Esophagus squamous epithelium (tissue), 5 donors: ENCODE measurements around the gene CPLX1. TPM values are rescaled to one million over a fixed set of nuclear protein-coding genes. Genes with fewer than 3 reads are reported as not detected.

Experiments used
- DNase-seq: peaks from one replicate; lab custom pipeline; 2025; lab: John Stamatoyannopoulos, UW
- H3K27ac ChIP-seq, 4 donors: fragments of 200-600 bp; sonication (generic); one replicate each; pipeline ENCODE4 v1.5.1; 2016 to 2019; ENCODE audit warnings: mild to moderate bottlenecking in 1 of 4
- H3K27me3 ChIP-seq, 4 donors: fragments of 200-600 bp; sonication (generic); 1 replicate in 3 of 4; 2 replicates in 1 of 4; pipeline versions ENCODE4 v1.5.1 to v1.6.0; 2017 to 2021; ENCODE audit warnings: antibody characterized with exemption in 1 of 4
- H3K36me3 ChIP-seq, 3 donors: fragments of 200-600 bp; sonication (generic); one replicate each; pipeline ENCODE4 v1.5.1; 2016 to 2019
- H3K4me1 ChIP-seq, 3 donors: fragments of 200-600 bp; sonication (generic); one replicate each; pipeline ENCODE4 v1.5.1; 2017 to 2019
- H3K4me3 ChIP-seq, 4 donors: fragments of 200-600 bp; sonication (generic); 1 replicate in 3 of 4; 2 replicates in 1 of 4; pipeline ENCODE4 v1.5.1; 2016 to 2019; ENCODE audit warnings: mild to moderate bottlenecking in 2 of 4, moderate library complexity in 1 of 4
- H3K9me3 ChIP-seq, 3 donors: fragments of 200-600 bp; sonication (generic); one replicate each; pipeline ENCODE4 v1.5.1; 2016 to 2019
- POLR2A ChIP-seq, 4 donors: fragments of 450-650 bp; IDR thresholded peaks; one replicate each; pipeline ENCODE4 v1.6.1; 2017; ENCODE audit warnings: antibody characterized with exemption in 4 of 4, mild to moderate bottlenecking in 4 of 4, moderate library complexity in 3 of 4
- WGBS, 2 donors: methylation state at CpG; one replicate each; pipeline ENCODE4 v1.1.5; 2018; 5-methylcytosine and 5-hydroxymethylcytosine counted together
- intact Hi-C: fragments of 100-400 bp; cut with DNase I; formaldehyde crosslinking; loops from one replicate; pipeline ENCODE4 v1.15.0; 2022
- total RNA-seq, 4 donors: library from RNA; depleted of rRNA; stranded (reverse); fragments of >200 nt; gene quantifications; one replicate each; pipeline ENCODE4 v1.1.0, GENCODE V29; 2016
- TF ChIP-seq, protein P1 (sequence below), 6 experiments: fragments of 450-650 bp in 4 of 6; fragments of 200-600 bp in 2 of 6; sonication (generic) in 2 of 6; IDR thresholded peaks; one replicate each; pipeline ENCODE4 v1.5.1; 2016 to 2019; ENCODE audit warnings: antibody characterized with exemption in 6 of 6, mild to moderate bottlenecking in 4 of 6, moderate library complexity in 4 of 6
- donor health status: DM: yes; HTN: yes; CAD: no.

Gene CPLX1
- total RNA-seq, 4 donors from 2014 or later: 0.44 to 0.57 TPM; not detected in 2

DNA sequence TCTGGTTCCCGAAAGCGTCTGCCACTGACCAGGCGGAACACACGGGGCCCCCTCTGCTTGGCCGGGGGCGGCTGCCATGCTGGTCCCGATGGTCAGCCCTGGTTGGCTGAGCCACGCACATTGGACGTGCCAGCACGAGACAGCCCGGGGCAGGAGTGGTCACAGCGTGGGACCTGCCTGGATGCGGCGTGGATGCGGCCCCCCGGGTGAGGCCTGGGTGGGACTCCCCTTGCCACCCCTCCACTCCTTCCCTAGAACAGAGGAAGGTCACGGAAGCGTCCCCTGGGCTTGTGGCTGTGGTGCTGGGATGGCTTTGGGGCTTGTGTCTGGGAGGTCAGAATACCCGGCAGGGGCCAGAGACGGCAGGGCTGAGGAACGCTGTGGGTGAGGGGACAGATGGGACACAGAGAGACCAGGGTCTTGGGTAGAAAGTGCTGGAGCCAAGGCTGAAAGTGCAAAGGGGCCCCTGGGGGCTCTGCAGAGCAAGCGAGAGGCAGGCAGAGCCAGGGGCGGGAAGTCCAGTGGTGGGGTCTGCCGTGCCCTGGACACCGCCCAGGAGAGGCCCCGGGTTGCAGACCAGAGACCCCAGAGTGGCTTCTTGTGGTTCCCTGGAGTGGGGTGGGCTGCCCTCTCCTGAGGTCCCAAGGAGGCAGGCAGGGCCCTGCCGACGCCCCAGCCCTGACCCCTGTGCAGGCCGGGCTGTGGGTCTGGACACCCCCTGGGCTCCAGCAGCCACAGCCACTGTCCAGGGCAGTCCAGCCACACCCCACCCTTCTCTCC, 8.6 kb upstream of the CPLX1 start:
- Histone ChIP-seq H3K9me3 (peaks cover 0 to 33% (median 20%) of the 10 kb centered on the region in 3 donors), H3K27me3 (peaks cover 0 to 31% (median 0%) of the 10 kb centered on the region in 4 donors), H3K36me3 (no peaks in the 10 kb centered on the region), H3K4me1 (no peaks in the 10 kb centered on the region), H3K27ac (no peak overlapping the region), H3K4me3 (no peak overlapping the region)
- intact Hi-C loops: no loop called here
- WGBS, 2 donors: 40 to 74% methylated on average over 1 to 18 of the region's 29 CpGs
- DNase-seq: no peak
- no peak for TF ChIP-seq POLR2A (IDR thresholded peaks at IDR 0.05)
- TF ChIP-seq, protein P1, sequence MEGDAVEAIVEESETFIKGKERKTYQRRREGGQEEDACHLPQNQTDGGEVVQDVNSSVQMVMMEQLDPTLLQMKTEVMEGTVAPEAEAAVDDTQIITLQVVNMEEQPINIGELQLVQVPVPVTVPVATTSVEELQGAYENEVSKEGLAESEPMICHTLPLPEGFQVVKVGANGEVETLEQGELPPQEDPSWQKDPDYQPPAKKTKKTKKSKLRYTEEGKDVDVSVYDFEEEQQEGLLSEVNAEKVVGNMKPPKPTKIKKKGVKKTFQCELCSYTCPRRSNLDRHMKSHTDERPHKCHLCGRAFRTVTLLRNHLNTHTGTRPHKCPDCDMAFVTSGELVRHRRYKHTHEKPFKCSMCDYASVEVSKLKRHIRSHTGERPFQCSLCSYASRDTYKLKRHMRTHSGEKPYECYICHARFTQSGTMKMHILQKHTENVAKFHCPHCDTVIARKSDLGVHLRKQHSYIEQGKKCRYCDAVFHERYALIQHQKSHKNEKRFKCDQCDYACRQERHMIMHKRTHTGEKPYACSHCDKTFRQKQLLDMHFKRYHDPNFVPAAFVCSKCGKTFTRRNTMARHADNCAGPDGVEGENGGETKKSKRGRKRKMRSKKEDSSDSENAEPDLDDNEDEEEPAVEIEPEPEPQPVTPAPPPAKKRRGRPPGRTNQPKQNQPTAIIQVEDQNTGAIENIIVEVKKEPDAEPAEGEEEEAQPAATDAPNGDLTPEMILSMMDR (IDR thresholded peaks at IDR 0.05): no peak

DNA sequence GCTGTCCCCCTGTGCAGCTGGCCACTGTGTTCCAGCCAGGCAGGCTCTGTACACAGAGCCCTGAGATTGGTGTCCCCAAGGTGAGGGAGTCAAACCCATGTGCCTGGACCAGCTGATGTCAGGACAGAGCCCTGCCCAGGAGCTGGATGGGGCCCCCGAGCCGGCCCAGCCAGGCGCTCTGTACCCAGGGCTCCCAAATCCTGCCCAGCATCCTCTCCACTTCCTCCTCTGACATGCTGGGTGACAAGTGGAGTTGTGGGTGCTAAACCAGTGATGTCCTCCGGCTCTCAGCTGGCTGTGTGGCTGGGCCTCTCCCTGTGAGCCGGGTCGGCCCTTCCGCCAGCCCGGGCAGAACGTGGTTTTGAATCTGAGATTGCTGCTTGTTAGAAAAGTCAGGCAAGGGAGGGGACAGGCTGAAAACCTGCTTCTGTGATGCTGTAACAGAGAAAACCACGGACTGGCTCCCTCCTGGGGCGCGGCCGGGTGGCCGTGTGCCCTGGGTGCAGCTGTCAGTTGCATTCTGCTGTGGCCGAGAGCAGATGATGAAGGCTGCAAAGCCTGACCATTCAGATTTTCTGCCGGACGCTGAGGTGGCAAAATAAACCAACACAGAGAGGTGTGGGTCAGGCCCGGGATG, 7.9 kb upstream of the CPLX1 start:
- Histone ChIP-seq H3K36me3 (no peaks in the 10 kb centered on the region), H3K4me1 (no peaks in the 10 kb centered on the region), H3K27me3 (peaks cover 0 to 38% (median 0%) of the 10 kb centered on the region in 4 donors), H3K27ac (no peak overlapping the region), H3K4me3 (no peak overlapping the region), H3K9me3 (peaks cover 0 to 33% (median 20%) of the 10 kb centered on the region in 3 donors)
- TF ChIP-seq, protein P1 (IDR thresholded peaks at IDR 0.05): no peak
- TF ChIP-seq POLR2A (IDR thresholded peaks at IDR 0.05): no peak
- WGBS, 2 donors: 47 to 63% methylated on average over 3 to 8 of the region's 18 CpGs
- intact Hi-C loops: no loop called here
- no peak for DNase-seq

DNA sequence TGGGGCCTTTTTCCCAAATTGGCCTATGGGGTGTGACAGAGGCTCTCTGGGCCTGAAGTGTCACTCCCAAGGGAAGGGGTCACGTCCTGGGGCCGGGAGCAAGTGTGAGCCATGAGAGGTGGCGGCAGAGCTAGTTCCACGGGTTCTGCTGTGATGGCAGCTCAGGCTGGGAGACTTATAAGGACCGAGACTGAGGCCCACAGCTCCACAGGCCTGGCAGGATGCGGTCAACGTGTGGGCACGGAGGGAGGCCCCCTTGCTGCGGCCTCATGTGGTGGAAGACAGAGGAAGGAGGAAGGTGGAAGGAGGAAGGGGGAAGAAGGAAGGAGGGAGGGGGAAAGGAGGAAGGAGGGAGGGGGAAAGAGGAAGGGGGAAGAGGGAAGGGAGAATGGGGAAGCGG, 7.2 kb upstream of the CPLX1 start:
- DNase-seq: no peak
- Histone ChIP-seq H3K27me3 (peaks cover 0 to 45% (median 0%) of the 10 kb centered on the region in 4 donors), H3K9me3 (peaks cover 0 to 28% (median 18%) of the 10 kb centered on the region in 3 donors), H3K27ac (no peak overlapping the region), H3K36me3 (no peaks in the 10 kb centered on the region), H3K4me1 (no peaks in the 10 kb centered on the region), H3K4me3 (no peak overlapping the region)
- TF ChIP-seq, protein P1 (IDR thresholded peaks at IDR 0.05): no peak
- no peak for TF ChIP-seq POLR2A (IDR thresholded peaks at IDR 0.05)
- WGBS, 2 donors: 35 to 72% methylated on average over 5 to 7 of the region's 10 CpGs
- intact Hi-C loops: no loop called here

DNA sequence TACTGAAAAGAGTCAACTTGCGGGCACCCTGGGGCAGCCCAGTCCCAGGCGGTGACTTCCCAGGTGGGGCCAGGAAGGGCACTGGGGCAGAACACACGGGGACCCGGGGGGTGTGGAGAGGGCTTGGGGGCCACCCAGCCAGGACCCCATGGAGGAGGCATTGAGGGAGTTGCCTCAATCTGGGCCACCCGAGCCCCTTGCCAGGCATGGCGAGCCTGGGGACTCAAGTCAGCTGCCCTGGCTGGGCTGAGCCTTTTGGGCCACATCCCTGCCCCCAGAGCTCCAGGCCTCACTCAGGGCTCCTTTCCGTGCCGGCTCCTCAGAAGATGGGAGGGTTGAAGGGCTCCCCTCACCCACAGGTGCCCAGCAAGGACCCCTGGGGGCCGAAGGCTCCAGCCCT, 6.6 kb upstream of the CPLX1 start:
- peaks cover 0 to 22% (median 12%) of the 10 kb centered on the region in 3 donors for H3K9me3 ChIP-seq
- TF ChIP-seq, protein P1 (IDR thresholded peaks at IDR 0.05): no peak
- no peak for TF ChIP-seq POLR2A (IDR thresholded peaks at IDR 0.05)
- peaks cover 0 to 51% (median under 1%) of the 10 kb centered on the region in 4 donors for H3K27me3 ChIP-seq
- no peaks in the 10 kb centered on the region for H3K36me3 ChIP-seq
- no peak overlapping the region for H3K4me3 ChIP-seq
- intact Hi-C loops: no loop called here
- H3K4me1 ChIP-seq: no peaks in the 10 kb centered on the region
- 83 to 100% methylated on average over 3 to 6 of the region's 9 CpGs for WGBS, 2 donors
- no peak for DNase-seq
- H3K27ac ChIP-seq: no peak overlapping the region

DNA sequence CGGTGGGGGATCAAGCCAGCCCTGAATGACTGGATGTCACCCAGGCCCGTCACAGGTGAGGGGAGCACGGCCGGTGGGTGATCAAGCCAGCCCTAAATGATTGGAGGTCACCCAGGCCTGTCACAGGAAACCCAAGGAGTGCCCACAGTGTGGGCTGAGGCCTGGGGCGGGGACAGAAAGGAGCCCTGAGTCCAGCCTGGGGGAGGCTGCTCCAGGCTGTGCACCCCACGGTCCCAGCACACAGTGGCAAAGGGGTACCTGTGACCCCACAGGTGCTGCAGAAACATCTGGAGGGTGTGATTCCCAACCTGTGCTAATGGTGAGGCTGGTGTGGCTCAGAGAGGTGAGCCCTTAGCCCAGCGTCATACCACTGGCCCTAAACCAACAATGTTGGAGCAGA, 6.2 kb upstream of the CPLX1 start:
- TF ChIP-seq POLR2A (IDR thresholded peaks at IDR 0.05): no peak
- TF ChIP-seq, protein P1 (IDR thresholded peaks at IDR 0.05): no peak
- Histone ChIP-seq H3K27me3 (peaks cover 3 to 55% (median 5%) of the 10 kb centered on the region in 4 donors), H3K27ac (no peak overlapping the region), H3K4me3 (no peak overlapping the region), H3K36me3 (no peaks in the 10 kb centered on the region), H3K9me3 (peaks cover 0 to 18% (median 8%) of the 10 kb centered on the region in 3 donors), H3K4me1 (peaks cover 0 to 2% (median 1%) of the 10 kb centered on the region in 3 donors)
- intact Hi-C loops: no loop called here
- DNase-seq: no peak
- WGBS, 2 donors: 75 to 83% methylated on average over 2 to 6 of the region's 7 CpGs
